Fibroblast of villous mesenchyme (primary cell): ENCODE data around the gene PLIN1. TPM values are rescaled to one million over a fixed set of nuclear protein-coding genes. Genes with fewer than 3 reads are reported as not detected.

ENCODE experiments used
- DNase-seq: peaks from one replicate; pipeline ENCODE4 v3.0.0-alpha.2; 2010; ENCODE audit warnings: low read depth
- H3K4me3 ChIP-seq: 2 replicates; pipeline ENCODE4 v1.5.1; 2011; ENCODE audit warnings: low read depth, mild to moderate bottlenecking, low read length
- total RNA-seq: library from RNA; depleted of rRNA; stranded (reverse); fragments of >200 nt; gene quantifications from 2 replicates; pipeline ENCODE4 v1.2.3, GENCODE V29; 2012
- TF ChIP-seq, protein P1 (sequence below): IDR thresholded peaks from 2 replicates; pipeline ENCODE4 v1.5.1; 2012; ENCODE audit warnings: low read depth, mild to moderate bottlenecking, low read length; ENCODE audit not compliant: insufficient read depth

The PLIN1 gene
- total RNA-seq, 1 donor = 0.43 TPM

DNA sequence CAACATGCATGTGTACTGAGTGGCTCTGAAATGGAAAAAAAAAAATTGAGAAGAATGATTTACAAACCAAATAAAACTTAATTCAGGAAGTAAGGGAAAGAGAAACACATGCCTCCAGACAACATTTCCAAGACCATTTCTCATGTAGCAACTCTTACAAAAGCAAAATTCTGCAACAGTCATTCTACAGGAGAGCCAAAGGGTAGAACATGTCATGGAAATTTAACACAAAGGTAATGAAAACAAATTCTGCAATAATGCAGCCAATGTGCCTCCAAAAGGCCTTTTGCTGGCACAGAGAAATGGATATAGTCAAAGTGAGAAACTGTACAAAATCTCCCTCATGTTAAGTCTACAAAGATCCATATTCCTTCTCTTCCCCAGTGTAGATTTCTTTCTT lies 7.4 kb upstream of the PLIN1 start:
- TF ChIP-seq, protein P1, sequence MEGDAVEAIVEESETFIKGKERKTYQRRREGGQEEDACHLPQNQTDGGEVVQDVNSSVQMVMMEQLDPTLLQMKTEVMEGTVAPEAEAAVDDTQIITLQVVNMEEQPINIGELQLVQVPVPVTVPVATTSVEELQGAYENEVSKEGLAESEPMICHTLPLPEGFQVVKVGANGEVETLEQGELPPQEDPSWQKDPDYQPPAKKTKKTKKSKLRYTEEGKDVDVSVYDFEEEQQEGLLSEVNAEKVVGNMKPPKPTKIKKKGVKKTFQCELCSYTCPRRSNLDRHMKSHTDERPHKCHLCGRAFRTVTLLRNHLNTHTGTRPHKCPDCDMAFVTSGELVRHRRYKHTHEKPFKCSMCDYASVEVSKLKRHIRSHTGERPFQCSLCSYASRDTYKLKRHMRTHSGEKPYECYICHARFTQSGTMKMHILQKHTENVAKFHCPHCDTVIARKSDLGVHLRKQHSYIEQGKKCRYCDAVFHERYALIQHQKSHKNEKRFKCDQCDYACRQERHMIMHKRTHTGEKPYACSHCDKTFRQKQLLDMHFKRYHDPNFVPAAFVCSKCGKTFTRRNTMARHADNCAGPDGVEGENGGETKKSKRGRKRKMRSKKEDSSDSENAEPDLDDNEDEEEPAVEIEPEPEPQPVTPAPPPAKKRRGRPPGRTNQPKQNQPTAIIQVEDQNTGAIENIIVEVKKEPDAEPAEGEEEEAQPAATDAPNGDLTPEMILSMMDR = no peak
- H3K4me3 ChIP-seq = no peak overlapping the region
- no peak for DNase-seq

DNA sequence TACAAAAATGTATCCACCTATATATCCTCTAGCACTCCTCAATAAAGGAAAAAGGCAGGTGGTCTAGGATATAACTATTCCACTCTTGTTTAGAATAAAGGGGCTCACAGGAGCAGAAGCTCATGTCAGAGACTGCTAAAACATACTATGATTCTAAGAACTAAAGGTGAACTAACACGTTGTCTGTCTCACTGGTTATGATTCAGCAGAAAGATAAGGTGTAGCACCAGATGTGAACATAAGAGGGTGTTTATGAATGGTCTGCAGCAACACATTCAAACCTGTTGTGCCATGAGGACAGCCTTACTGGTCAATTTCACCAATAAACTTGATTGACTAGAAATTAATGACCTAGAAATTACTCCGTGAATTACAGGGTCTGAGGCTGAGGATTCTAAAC lies 6.8 kb upstream of the PLIN1 start:
- DNase-seq = no peak
- TF ChIP-seq, protein P1 = no peak
- no peak overlapping the region for H3K4me3 ChIP-seq

DNA sequence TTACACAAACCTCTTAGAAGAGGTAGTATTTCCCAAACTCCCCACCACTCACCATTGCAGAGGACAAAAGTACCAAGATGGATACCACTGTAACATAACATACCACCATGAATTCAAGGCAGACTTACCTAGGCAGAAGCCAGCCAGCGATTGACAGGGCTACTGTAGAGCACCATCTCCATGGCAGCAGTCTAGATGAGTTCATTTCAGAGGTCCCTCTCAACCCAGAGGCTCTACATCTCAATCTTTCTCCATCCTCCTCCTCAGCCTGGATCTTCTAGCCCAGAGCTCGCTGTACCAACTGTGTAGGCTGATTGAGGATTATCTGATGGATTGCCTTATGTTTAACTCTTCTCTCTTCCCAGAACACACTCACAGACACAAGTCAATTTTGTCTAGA lies 2.0 kb upstream of the PLIN1 start:
- DNase-seq = no peak
- no peak overlapping the region for H3K4me3 ChIP-seq
- TF ChIP-seq, protein P1 = no peak

DNA sequence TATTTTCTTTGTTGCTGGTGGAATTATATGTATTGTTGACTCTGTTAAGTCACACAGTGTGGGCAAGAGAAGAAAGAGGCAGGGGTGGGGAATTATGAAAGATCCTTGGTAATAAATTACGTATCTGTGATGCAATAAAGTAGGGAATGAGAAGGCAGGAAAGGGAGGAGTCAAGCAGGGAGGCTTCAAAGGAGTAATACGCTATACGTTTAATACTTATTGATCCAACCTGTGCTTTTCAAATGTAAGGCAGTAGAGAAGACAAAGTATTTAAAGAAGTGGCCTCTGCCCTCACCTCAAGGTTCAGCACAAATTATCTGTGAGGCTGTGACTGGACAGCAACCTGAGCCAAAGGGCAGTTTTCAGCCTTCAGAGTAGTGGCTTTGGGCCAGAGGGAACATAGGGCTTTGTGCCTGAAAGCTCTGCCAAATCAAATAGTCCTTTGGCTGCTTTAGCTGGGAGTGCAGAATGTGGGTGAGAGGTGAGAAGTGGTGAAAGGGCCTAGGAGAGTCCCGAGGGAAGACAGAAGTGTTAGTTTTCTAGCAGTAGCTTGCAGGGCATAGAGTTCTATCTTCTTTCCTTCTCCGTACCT lies 1.2 kb upstream of the PLIN1 start:
- H3K4me3 ChIP-seq = no peak overlapping the region
- peak; percentile 41 for DNase-seq
- TF ChIP-seq, protein P1 = no peak

DNA sequence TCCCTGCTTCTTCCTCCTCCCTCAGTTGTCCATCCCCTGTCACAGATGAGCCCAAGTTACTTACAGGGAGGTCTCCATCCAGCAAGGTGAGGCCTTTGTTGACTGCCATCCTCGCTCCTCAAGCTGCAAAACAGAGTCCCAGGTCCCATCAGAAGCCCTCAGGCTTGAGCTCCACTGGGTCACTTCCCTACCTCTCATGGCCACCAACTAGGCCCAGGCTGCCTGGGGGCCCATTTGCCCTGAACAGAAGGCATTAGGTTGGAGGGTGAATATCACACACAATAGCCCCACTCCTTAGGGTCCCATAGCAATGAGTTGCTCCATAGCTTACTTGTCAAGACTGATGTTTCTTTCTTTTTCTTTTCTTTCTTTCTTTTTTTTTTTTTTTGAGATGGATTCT lies 1.8 kb downstream of the PLIN1 start:
- TF ChIP-seq, protein P1 = no peak
- DNase-seq = no peak
- no peak overlapping the region for H3K4me3 ChIP-seq

DNA sequence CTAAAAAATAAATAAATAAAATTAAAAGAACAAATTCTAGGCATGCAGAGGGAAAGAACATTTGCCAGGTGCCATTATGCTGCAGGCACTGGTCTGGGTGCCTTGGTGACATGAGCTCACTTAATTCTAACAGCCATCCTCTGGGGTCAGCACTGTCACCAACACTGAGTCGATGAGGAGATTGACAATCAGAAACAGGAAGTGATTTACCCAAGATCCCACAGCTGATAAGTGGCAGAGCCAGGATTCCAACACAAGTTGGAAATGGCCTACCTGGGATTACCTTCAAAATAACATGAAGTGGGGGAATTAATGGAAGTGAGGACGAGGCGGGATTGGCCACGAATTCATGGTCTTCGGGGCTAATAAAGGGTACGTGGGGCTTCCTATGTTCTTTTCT lies 3.6 kb downstream of the PLIN1 start:
- DNase-seq = no peak
- no peak overlapping the region for H3K4me3 ChIP-seq
- TF ChIP-seq, protein P1 = no peak

DNA sequence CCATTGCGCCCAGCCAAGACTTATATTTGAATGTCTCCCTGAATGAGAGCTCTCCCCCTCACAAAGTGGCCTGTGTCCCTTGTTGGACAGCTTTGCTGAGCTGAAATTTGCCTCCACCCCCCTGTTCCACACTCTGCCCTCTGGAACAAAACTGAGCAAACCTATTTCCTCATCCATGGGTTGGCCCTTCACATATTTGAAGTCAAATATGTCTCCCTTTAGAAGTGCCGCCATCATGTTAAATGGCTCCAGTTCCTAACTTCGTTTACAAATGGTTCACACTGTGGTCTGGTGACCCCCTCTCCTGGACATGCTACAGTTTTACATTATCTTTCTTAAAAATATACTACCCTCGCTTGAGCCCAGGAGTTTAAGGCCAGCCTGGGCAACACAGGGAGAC lies 4.6 kb downstream of the PLIN1 start:
- H3K4me3 ChIP-seq = no peak overlapping the region
- DNase-seq = peak; percentile 8
- TF ChIP-seq, protein P1 = no peak
